PC-9 (cell line): Measurements from ENCODE around the gene RFT1. TPM values are rescaled to one million over a fixed set of nuclear protein-coding genes. Genes with fewer than 3 reads are reported as not detected.

Experiments
- BruUV-seq: library from RNA; stranded (reverse); fragments of 400-500 nt; replicated peaks from 2 replicates; lab custom pipeline; 2021; lab: Mats Ljungman, UMichigan
- CTCF ChIA-PET: fragments of 300-600 bp; sonication (Branson Sonifier 250); formaldehyde crosslinking; loops from one replicate; lab custom pipeline; 2022; ENCODE audit warnings: antibody characterized with exemption; lab: Charles Lee
- POLR2A ChIA-PET: fragments of 300-600 bp; sonication (Branson Sonifier 250); formaldehyde crosslinking; loops from one replicate; lab custom pipeline; 2022; ENCODE audit warnings: antibody characterized with exemption; ENCODE audit not compliant: unreplicated experiment; lab: Charles Lee
- DNase-seq, 2 experiments: peaks; one replicate each; pipeline versions ENCODE4 v3.0.0 to v3.0.0-alpha.2; 2015 to 2022; ENCODE audit warnings: mixed read lengths in 1 of 2
- H2AFZ ChIP-seq: fragments of 200-600 bp; sonication (generic); 2 replicates; pipeline ENCODE4 v1.8.1; 2017; ENCODE audit warnings: antibody characterized with exemption
- H3F3A ChIP-seq: fragments of 200-600 bp; sonication (generic); 2 replicates; pipeline ENCODE4 v1.8.1; 2017; ENCODE audit warnings: antibody characterized with exemption, mild to moderate bottlenecking, low read depth; ENCODE audit not compliant: insufficient read depth
- H3K27ac ChIP-seq: fragments of 200-600 bp; sonication (generic); 2 replicates; pipeline ENCODE4 v1.6.1; 2016; ENCODE audit warnings: mixed run types
- H3K27me3 ChIP-seq: fragments of 200-600 bp; sonication (generic); 2 replicates; pipeline ENCODE4 v1.6.1; 2016; ENCODE audit warnings: low read depth, mixed run types; ENCODE audit not compliant: insufficient read depth
- H3K36me3 ChIP-seq: fragments of 200-600 bp; sonication (generic); 2 replicates; pipeline ENCODE4 v1.6.1; 2016; ENCODE audit warnings: low read depth, mixed run types
- H3K4me1 ChIP-seq: fragments of 200-600 bp; sonication (generic); replicated peaks from 2 replicates; pipeline ENCODE4 v1.6.1; 2016; ENCODE audit warnings: mixed run types; ENCODE audit not compliant: insufficient read depth
- H3K4me2 ChIP-seq: fragments of 200-600 bp; sonication (generic); 2 replicates; pipeline ENCODE4 v1.6.1; 2017; ENCODE audit warnings: mixed run types
- H3K4me3 ChIP-seq: fragments of 200-600 bp; sonication (generic); 2 replicates; pipeline ENCODE4 v1.6.1; 2016; ENCODE audit warnings: mixed run types
- H3K79me2 ChIP-seq: fragments of 200-600 bp; sonication (generic); 2 replicates; pipeline ENCODE4 v1.6.1; 2017; ENCODE audit warnings: low read depth, mixed run types
- H3K9me2 ChIP-seq: fragments of 200-600 bp; sonication (generic); 2 replicates; pipeline ENCODE4 v1.8.1; 2017; ENCODE audit warnings: mild to moderate bottlenecking; ENCODE audit not compliant: insufficient read depth
- H3K9me3 ChIP-seq: fragments of 200-600 bp; sonication (generic); 2 replicates; pipeline ENCODE4 v1.8.1; 2016; ENCODE audit warnings: low read depth; ENCODE audit not compliant: insufficient read depth
- H4K20me1 ChIP-seq: fragments of 200-600 bp; sonication (generic); 2 replicates; pipeline ENCODE4 v1.8.1; 2017; ENCODE audit not compliant: insufficient read depth
- CTCF ChIP-seq: fragments of 200-600 bp; sonication (generic); conservative IDR thresholded peaks from 2 replicates; pipeline ENCODE4 v1.6.1; 2017; ENCODE audit warnings: mixed run types, antibody characterized with exemption, mild to moderate bottlenecking, moderate library complexity
- EZH2 ChIP-seq: fragments of 200-600 bp; sonication (generic); IDR thresholded peaks from 2 replicates; pipeline ENCODE4 v1.8.0; 2017; ENCODE audit warnings: antibody characterized with exemption, low read depth
- intact Hi-C: fragments of 100-400 bp; cut with micrococcal nuclease; formaldehyde crosslinking; loops from one replicate; pipeline ENCODE4 v1.10.0; 2022; ENCODE audit not compliant: unreplicated experiment
- total RNA-seq: library from RNA; stranded (reverse); gene quantifications from 2 replicates; pipeline ENCODE4 v1.2.3, GENCODE V29; 2021

RFT1 gene
- total RNA-seq, 1 experiment from 2014 or later: 31.0 TPM

DNA sequence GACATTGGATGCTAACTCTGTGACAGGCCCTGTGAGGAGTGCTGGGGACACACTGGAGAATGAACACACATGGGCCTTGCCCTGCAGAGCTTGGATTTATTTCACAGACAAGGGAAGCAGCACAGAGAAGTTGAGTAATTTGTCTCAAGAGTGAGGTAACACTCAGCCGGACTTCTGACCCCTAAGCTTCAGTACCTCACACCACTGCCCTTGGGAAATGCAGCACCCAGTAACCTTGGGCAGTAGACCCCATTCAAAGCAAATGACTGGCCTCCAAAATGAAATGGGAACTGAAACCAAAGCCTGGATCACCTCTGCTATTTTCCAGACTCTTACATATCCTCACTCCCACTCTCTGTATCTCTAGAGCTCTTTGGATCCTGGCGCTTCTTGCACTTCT, 37.3 kb downstream of the RFT1 start:
- no peak for DNase-seq
- TF ChIP-seq EZH2 (no peak), CTCF (no peak)
- CTCF ChIA-PET: no interaction called here
- H3F3A ChIP-seq: no peaks in the 10 kb centered on the region
- POLR2A ChIA-PET: no interaction called here
- no peak overlapping the region for H2AFZ ChIP-seq
- no peaks in the 10 kb centered on the region for H4K20me1 ChIP-seq
- intact Hi-C loops: no loop called here
- no TSS peak for BruUV-seq
- H3K27me3 ChIP-seq: no peaks in the 10 kb centered on the region
- no peaks in the 10 kb centered on the region for H3K9me2 ChIP-seq
- H3K9me3 ChIP-seq: no peaks in the 10 kb centered on the region
- H3K36me3 ChIP-seq: no peaks in the 10 kb centered on the region
- H3K4me3 ChIP-seq: no peak overlapping the region
- H3K4me1 ChIP-seq: no peaks in the 10 kb centered on the region
- H3K79me2 ChIP-seq: no peaks in the 10 kb centered on the region
- H3K27ac ChIP-seq: no peak overlapping the region
- H3K4me2 ChIP-seq: no peak overlapping the region

GRCh38 chr3:53092216-53092615, 38.0 kb downstream of the RFT1 start:
- POLR2A ChIA-PET: no interaction called here
- intact Hi-C loops: no loop called here
- Histone ChIP-seq H3K27me3 (no peaks in the 10 kb centered on the region), H3F3A (no peaks in the 10 kb centered on the region), H3K79me2 (no peaks in the 10 kb centered on the region), H3K27ac (no peak overlapping the region), H3K36me3 (no peaks in the 10 kb centered on the region), H3K4me2 (no peak overlapping the region), H2AFZ (no peak overlapping the region), H3K4me1 (no peaks in the 10 kb centered on the region), H3K4me3 (no peak overlapping the region), H3K9me2 (no peaks in the 10 kb centered on the region), H3K9me3 (no peaks in the 10 kb centered on the region), H4K20me1 (no peaks in the 10 kb centered on the region)
- DNase-seq: no peak
- BruUV-seq: no TSS peak
- CTCF ChIA-PET: no interaction called here
- TF ChIP-seq EZH2: no peak

GRCh38 chr3:53091011-53091410, 39.2 kb downstream of the RFT1 start:
- Histone ChIP-seq H3F3A (0 out of 2 replicates have a peak, but pooled peaks cover 3% of the 10 kb centered on the region), H3K4me2 (no peak overlapping the region), H3K36me3 (no peaks in the 10 kb centered on the region), H4K20me1 (no peaks in the 10 kb centered on the region), H3K27ac (no peak overlapping the region), H2AFZ (no peak overlapping the region), H3K27me3 (no peaks in the 10 kb centered on the region), H3K79me2 (no peaks in the 10 kb centered on the region), H3K9me3 (no peaks in the 10 kb centered on the region), H3K4me3 (no peak overlapping the region), H3K4me1 (no peaks in the 10 kb centered on the region), H3K9me2 (no peaks in the 10 kb centered on the region)
- TF ChIP-seq CTCF (no peak), EZH2 (no peak)
- BruUV-seq: no TSS peak
- no peak for DNase-seq
- CTCF ChIA-PET: no interaction called here
- POLR2A ChIA-PET: no interaction called here
- intact Hi-C loops: no loop called here

GRCh38 chr3:53089511-53089910, 40.7 kb downstream of the RFT1 start:
- CTCF ChIA-PET: no interaction called here
- no peak overlapping the region for H3K4me2 ChIP-seq
- no peak overlapping the region for H2AFZ ChIP-seq
- no peaks in the 10 kb centered on the region for H3K9me2 ChIP-seq
- no TSS peak for BruUV-seq
- H4K20me1 ChIP-seq: no peaks in the 10 kb centered on the region; the same call in 1 of the 2 replicates
- intact Hi-C loops: no loop called here
- no peaks in the 10 kb centered on the region for H3K36me3 ChIP-seq
- H3F3A ChIP-seq: peaks cover 7% of the 10 kb centered on the region
- H3K4me1 ChIP-seq: peaks cover 14% of the 10 kb centered on the region
- DNase-seq: no peak
- TF ChIP-seq CTCF: no peak
- TF ChIP-seq EZH2: no peak
- H3K4me3 ChIP-seq: no peak overlapping the region
- no peaks in the 10 kb centered on the region for H3K27me3 ChIP-seq
- H3K27ac ChIP-seq: no peak overlapping the region
- POLR2A ChIA-PET: no interaction called here
- H3K9me3 ChIP-seq: no peaks in the 10 kb centered on the region
- H3K79me2 ChIP-seq: no peaks in the 10 kb centered on the region
